H1 (cell line): ENCODE data around the gene DPRX. TPM values are rescaled to one million over a fixed set of nuclear protein-coding genes. Genes with fewer than 3 reads are reported as not detected.

Source experiments
- ATF2 ChIP-seq: IDR thresholded peaks from 2 replicates; pipeline ENCODE4 v1.6.1; 2012; ENCODE audit warnings: low read length, inconsistent platforms
- CHD1 ChIP-seq: IDR thresholded peaks from 2 replicates; pipeline ENCODE4 v1.6.1; 2012; ENCODE audit warnings: low read depth, low read length, improper control_type of control experiment
- GABPA ChIP-seq: IDR thresholded peaks from 2 replicates; pipeline ENCODE4 v1.6.1; 2011; ENCODE audit warnings: mild to moderate bottlenecking, low read length, moderate library complexity, borderline replicate concordance; ENCODE audit not compliant: insufficient read depth
- NRF1 ChIP-seq: IDR thresholded peaks from 2 replicates; pipeline ENCODE4 v1.6.1; 2011; ENCODE audit warnings: mild to moderate bottlenecking, low read depth, low read length, improper control_type of control experiment
- RFX5 ChIP-seq: IDR thresholded peaks from 2 replicates; pipeline ENCODE4 v1.6.1; 2011; ENCODE audit warnings: low read depth, low read length, improper control_type of control experiment, borderline replicate concordance
- RNF2 ChIP-seq: fragments of 200-900, 300-1000 bp; sonication (generic); IDR thresholded peaks from 2 replicates; pipeline ENCODE4 v1.7.1; 2016; ENCODE audit warnings: borderline replicate concordance, low read depth, mild to moderate bottlenecking, antibody characterized with exemption, low read length; ENCODE audit not compliant: poor library complexity, severe bottlenecking; ENCODE audit errors: missing control alignments
- polyA plus RNA-seq, 7 experiments: library from polyadenylated mRNA; depleted of rRNA in 3 of 7; stranded (reverse) in 5 of 7; unstranded in 2 of 7; fragments of >200 nt in 5 of 7; fragments of 200-250 nt in 2 of 7; gene quantifications; 1 replicate in 5 of 7; 2 replicates in 1 of 7; 4 replicates in 1 of 7; pipeline versions ENCODE4 v1.2.1 to v1.2.3, GENCODE V29; 2011 to 2013; ENCODE audit warnings: missing spikeins in 2 of 7, mixed read lengths in 2 of 7
- total RNA-seq: library from RNA; stranded (reverse); fragmentation: NEBNext Ultra II Directional; extraction: Animal tissue kit (Norgen Biotek cat#: 25700); gene quantifications from 2 replicates; pipeline ENCODE4 v1.2.1, GENCODE V29; 2021

The DPRX gene
- total and polyA plus RNA-seq, 2 of the 8 experiments (the other 6 are each of a cell fraction or from before 2014, with no cell fraction given) = not detected

GRCh38 chr19:53634768-53635167, 3.0 kb downstream of the DPRX start (continued):
- TF ChIP-seq RFX5 (no peak), GABPA (no peak), CHD1 (no peak), RNF2 (no peak), ATF2 (no peak), NRF1 (no peak)
